Neural cell (in vitro differentiated cells): ENCODE measurements around the gene CHRDL2.

ENCODE experiments used
- EP300 ChIP-seq: fragments of 450-650 bp; conservative IDR thresholded peaks from 2 replicates; pipeline ENCODE4 v1.6.1; 2014; ENCODE audit warnings: antibody characterized with exemption, mild to moderate bottlenecking, moderate library complexity; ENCODE audit not compliant: poor library complexity, severe bottlenecking
- EZH2 ChIP-seq: fragments of 200-600, 300-800 bp; shearing (Covaris generic), sonication (generic); IDR thresholded peaks from 2 replicates; pipeline ENCODE4 v1.6.1; 2014; ENCODE audit warnings: antibody characterized with exemption, low read length, borderline replicate concordance, mild to moderate bottlenecking; ENCODE audit not compliant: insufficient read depth, poor library complexity, severe bottlenecking
- MXI1 ChIP-seq: fragments of 450-650 bp; conservative IDR thresholded peaks from 2 replicates; pipeline ENCODE4 v1.6.1; 2014; ENCODE audit warnings: antibody characterized with exemption, mild to moderate bottlenecking; ENCODE audit not compliant: poor library complexity, severe bottlenecking
- POLR2AphosphoS5 ChIP-seq: IDR thresholded peaks from 2 replicates; pipeline ENCODE4 v1.6.1; 2012
- RAD21 ChIP-seq: fragments of 450-650 bp; conservative IDR thresholded peaks from 2 replicates; pipeline ENCODE4 v1.6.1; 2014; ENCODE audit warnings: antibody characterized with exemption, mild to moderate bottlenecking, moderate library complexity
- REST ChIP-seq: IDR thresholded peaks from 2 replicates; pipeline ENCODE4 v1.6.1; 2012; ENCODE audit warnings: borderline replicate concordance
- SMC3 ChIP-seq: fragments of 450-650 bp; conservative IDR thresholded peaks from 2 replicates; pipeline ENCODE4 v1.6.1; 2014; ENCODE audit warnings: antibody characterized with exemption, mild to moderate bottlenecking, moderate library complexity; ENCODE audit not compliant: poor library complexity
- TAF1 ChIP-seq: IDR thresholded peaks from 2 replicates; pipeline ENCODE4 v1.6.1; 2012; ENCODE audit warnings: low read depth
- TF ChIP-seq, protein P1 (sequence below): fragments of 450-650 bp; IDR thresholded peaks from 2 replicates; pipeline ENCODE4 v1.5.1; 2014; ENCODE audit warnings: antibody characterized with exemption, mild to moderate bottlenecking, moderate library complexity; ENCODE audit not compliant: poor library complexity, severe bottlenecking

- TF ChIP-seq SMC3 = no peak
- TF ChIP-seq, protein P1, sequence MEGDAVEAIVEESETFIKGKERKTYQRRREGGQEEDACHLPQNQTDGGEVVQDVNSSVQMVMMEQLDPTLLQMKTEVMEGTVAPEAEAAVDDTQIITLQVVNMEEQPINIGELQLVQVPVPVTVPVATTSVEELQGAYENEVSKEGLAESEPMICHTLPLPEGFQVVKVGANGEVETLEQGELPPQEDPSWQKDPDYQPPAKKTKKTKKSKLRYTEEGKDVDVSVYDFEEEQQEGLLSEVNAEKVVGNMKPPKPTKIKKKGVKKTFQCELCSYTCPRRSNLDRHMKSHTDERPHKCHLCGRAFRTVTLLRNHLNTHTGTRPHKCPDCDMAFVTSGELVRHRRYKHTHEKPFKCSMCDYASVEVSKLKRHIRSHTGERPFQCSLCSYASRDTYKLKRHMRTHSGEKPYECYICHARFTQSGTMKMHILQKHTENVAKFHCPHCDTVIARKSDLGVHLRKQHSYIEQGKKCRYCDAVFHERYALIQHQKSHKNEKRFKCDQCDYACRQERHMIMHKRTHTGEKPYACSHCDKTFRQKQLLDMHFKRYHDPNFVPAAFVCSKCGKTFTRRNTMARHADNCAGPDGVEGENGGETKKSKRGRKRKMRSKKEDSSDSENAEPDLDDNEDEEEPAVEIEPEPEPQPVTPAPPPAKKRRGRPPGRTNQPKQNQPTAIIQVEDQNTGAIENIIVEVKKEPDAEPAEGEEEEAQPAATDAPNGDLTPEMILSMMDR = no peak
- no peak for TF ChIP-seq TAF1
- no peak for TF ChIP-seq REST
- TF ChIP-seq RAD21 = no peak
- TF ChIP-seq EP300 = no peak
- TF ChIP-seq POLR2AphosphoS5 = no peak
- no peak for TF ChIP-seq EZH2
- TF ChIP-seq MXI1 = no peak
These were observed 29.9 kb downstream of the CHRDL2 start for GRCh38 chr11:74701351-74701750.
